NCI-H128 (cell line): ENCODE measurements around the gene RTN4R.

Source experiments
- DNase-seq: peaks from one replicate; lab custom pipeline; 2025; ENCODE audit not compliant: unreplicated experiment; lab: John Stamatoyannopoulos, UW

The RTN4R gene

DNA sequence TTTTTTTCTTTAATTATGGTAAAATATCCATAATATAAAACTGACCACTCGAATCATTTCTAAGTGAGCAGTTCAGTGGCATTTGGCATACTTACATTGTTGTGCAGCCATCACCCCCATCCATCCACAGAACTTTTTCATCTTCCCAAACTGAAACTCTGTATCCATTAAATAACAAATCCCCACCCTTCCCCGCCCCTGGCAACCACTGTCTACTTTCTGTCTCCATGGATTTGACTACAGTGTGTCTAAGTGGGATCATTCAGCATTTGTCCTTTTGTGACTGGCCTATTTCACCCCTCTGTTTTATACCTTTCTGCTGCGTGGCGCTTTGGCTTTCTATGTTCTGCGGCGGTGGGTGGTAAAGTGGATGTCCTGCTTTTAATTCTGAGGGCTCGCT, 49.1 kb downstream of the RTN4R start:
- DNase-seq, result no peak

DNA sequence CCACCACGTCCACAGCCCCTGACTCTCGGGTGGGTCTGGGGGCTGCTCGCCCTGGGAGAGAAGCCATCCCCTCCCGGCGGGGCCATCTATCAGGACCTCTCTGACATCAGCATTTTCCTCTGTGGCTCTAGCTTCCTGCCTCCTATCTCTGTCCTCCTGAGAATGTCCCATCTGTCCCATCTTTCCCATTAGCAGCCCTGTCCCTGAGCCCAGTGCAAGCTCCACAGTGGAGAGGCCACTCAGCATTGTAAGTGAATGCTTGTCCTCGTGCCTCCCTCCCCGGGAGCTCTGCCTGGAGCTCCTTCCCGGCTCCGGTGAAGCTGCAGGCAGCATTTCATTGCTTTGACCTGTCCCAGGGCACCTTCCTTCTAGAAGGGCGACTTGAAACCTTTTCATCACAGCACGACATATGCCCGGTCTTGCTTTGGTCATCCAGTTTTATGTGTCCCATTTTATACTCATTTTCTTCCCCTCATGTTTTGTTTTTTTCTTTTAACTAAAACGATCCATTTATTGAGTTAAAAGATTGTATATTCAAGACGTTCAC, 49.7 kb downstream of the RTN4R start:
- no peak for DNase-seq

DNA sequence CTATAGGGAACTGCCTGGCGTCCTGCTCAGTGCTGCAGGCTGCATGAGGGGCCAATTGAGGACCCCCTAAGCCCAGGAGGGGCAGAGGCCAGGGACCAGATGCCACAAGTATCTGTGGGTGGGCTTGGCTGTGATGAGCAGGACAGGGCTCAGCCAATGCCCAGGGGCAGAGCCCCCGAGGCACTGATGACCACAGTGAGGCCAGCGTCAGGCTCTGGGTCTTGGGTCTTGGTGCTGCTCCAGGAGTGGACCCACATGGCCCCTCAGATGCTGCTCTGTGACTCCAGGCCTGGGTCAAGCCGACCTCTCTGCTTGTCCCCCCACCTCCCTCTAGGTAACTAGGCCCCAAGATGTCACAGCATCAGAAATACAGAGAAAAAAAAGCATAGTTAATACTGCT, 50.6 kb downstream of the RTN4R start:
- no peak for DNase-seq

DNA sequence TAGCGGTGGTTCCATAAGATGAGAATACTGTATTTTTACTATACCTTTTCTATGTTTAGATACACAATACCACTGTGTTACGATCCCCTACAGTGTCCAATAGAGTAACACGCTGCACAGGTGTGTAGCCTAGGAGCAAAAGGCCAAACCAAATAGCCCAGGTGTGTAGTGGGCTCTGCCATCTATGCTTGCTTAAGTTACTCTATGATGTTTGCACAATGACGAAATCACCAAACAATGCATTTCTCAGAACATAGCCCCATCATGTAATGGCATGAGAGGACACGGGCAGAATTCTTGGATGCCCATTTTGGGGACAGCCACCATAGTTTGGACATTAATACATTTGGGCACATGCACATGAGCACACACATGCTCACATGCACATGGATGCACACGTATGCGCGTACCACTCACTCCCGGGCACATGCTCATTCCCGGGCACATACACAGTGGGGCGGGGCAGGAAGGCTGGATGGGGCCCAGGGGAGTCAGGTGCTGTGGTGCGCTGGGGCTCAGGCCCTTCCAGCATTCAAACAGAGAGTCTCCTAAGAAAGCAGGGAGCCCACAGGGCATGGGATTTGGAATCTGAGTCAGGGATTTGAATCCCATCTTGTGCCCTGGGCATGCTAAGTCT, 51.1 kb downstream of the RTN4R start:
- no peak for DNase-seq

DNA sequence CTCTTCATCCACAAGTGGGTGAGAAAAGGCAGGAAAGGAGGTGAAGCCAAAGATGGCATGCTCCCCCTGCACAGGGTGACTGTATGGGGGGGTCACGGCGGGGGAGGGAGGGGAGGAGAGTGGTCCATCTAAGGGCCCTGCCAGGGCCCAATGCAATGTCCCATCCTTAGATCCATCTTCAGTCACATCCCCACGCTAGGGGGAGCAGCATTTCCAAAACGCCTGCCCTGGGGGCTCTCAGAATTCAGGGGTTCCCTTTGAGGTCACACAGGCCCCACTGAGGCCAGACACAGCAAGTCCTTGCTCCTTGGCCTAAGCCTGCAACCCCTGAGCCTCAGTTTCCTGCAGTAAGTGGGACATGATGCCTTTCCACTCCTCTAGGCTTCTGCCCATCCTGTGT, 52.4 kb downstream of the RTN4R start:
- no peak for DNase-seq

DNA sequence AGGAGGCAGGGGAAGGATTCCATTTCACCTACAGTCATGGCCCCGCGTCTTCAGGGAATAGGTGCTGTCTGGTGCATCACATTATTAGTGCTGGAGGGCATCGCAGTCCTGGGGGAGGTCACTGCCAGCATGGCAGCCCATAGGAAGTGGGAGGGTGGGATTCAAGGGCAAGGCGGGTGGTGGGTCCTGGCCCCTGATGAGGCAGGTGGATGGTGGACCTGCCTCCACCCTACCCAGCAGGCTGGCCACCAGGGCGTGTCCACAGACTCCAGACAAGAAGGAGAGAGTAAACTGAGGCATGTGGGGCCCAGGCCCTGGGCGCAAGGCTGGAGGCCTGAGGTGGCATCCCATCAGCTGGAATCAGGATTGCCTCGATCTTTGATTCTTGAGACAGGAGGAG, 53.3 kb downstream of the RTN4R start:
- DNase-seq, result no peak

DNA sequence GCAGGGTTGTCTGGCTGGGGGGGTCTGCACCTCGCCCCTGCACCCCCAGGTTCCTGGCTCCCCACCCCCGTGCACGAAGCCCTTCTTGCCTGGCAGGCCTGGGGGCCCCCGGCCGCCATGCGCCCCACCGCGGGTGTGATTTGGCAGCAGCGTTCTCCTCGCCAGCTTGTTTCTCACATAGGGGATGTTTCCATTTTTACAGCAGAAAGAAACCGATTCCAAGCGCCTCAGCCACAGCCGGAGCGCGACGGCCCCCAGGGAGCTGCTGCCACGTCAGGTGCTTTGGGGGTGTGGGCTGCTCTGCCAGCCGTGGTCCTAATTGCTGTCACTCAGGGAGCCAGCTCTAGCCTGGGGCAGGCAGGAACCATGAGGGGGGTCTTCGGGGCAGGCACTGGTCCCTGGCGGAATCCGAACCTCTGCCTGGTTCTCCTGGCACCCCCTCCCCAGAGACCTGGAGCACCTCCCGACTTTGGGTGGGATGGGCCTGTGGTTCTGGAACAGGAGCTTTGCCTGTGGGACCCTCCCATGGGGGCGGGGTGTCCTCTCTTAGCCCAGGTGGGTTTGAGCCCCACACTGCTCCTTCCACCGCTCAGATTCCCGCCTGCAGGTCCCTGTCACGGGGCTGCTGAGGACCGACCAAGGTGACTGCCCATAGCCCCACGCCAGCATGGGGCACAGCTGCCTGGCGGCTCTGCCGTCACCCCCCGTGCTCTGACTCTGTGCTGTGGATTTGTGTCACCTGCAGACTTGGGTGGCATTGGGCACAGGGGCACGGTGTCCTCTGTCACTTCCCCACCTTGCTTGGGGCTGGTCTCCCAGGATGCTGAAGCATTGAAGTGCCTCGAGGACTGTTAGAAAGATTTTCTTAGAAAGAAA, 54.0 kb downstream of the RTN4R start:
- no peak for DNase-seq

DNA sequence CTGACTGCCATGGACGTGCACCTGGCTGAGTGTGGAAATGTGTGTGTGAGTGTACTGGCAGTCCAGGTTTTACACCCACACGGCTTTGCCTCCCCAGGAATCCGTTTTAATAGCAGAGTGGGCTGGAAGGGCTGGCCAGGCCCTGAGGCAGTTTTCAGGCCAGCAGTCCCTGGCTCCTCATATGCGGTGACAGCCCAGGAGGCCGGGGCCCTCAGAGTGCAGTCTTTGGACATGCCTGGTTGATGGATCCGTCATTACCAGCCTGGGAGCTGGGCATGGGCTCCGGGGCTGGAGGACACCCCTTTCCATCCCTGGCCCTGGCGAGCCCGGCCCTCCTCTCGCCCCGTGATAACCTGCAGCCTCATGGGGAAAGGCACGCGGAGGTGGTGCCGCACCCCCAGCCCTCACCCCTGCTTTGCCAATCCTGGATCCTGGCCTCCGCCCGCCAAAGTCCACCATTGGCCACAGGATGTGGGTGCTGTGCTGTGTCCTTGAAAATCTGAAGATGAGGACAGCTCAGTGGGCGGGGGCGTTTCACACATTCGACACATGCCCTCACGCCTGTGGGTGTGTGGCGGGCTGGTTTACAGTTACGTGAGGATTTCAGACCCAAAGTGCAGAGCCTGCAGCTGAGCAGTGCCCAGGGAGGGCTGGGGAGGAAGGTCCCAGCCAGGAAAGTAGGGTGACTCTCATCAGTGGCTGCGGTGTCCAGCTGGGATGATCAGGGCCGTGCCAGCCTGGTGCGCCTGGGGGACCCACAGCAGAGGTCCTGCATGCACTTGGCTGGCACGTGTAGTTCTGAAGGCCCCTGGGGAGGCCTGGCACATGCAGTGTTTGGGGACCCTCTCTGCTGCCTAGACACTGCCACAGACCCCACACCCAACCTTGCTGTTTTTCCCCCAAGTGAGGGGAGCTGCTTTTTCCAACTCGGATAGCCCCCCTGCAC, 55.1 kb downstream of the RTN4R start:
- DNase-seq, result no peak

DNA sequence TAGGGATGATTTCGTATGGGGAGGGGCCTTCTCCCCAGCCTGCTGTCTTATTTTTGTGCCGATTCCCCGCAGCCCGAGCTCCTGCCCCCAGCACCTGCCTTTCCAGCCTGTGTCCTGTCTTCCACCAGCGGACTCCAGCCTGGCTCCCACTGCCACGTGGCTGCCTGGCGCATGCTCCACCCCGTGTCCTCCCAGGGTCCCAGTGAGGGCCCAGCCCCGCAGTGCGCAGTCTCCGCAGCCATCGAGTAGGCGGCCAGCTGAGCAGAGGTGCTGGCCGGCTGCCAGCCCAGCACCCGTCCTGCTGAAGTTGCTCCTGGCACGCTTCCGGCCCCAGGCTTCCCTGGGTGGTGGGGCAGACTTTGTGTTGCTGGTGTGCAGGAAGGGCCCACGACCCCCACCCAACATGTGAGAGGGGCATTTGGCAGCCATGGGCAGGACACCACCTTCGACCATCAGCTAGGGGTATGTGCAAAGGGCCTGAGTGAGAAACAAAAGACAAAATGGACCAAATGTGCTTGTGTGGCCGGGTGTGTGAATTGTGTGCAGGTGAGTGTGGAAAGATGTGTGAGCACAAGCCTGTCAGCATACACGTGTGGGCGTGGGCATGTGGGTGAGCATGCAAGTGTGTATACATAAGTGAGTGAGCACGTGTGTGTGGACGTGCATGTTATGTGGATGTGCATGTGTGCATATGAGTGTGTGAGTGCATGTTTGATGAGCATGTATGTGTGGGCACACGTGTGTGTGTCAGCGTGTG, 55.9 kb downstream of the RTN4R start:
- no peak for DNase-seq

DNA sequence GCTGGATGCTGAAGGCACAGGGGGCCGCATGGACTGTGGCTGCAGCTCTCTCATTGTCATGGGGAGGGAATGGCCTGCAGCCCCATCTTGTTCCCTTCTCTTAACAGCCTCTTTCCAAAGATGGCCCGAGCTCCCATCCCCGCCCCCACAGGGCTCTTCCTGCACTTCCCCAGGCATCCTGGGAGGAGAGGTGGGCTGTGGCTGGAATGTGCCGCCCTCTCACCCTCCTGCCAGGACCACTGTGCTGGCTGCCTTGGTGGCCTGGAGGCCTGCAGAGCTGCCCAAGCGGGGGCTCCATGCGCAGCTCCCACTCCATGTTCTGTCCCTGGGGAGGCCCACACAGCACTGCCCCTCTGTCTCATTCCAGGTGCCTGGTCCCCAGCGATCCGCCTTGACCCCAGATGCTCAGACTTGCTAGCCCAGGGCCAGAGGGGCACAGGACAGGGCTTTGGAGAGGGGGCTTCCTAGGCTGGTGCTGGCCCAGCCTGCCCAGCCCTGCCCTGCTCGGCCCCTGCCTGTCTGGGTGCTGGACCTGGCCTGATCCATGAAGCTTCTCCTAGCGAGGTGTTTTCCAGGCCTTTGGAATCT, 56.6 kb downstream of the RTN4R start:
- DNase-seq, result no peak

DNA sequence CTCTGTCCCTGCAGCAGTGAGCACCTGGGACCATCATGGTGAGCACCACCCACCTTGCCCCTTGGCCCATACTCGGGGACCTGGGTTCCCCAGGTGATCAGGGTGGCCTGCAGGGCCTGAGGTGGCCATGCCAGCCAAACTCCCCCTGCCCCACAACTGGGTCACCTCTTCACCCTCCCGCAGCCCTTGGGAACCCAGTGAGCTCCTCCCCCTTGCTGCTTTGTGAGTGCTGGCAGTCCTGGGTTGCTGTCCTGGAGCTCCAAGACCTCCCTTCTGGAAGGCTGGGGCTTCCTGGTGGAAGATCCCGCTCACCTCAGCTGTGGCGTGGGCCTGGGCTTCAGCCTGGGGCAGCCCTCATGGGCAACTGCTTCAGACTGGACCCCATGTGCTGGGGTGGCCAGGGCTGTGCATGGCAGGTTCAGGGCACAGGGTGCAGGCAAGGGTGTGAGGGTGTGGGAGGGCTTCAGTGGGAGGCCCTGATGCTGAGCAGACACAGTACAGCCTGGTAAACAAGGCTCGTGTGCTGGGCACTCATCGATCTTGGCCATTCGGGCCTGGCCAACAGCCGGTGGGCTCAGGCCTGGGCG, 57.6 kb downstream of the RTN4R start:
- no peak for DNase-seq

DNA sequence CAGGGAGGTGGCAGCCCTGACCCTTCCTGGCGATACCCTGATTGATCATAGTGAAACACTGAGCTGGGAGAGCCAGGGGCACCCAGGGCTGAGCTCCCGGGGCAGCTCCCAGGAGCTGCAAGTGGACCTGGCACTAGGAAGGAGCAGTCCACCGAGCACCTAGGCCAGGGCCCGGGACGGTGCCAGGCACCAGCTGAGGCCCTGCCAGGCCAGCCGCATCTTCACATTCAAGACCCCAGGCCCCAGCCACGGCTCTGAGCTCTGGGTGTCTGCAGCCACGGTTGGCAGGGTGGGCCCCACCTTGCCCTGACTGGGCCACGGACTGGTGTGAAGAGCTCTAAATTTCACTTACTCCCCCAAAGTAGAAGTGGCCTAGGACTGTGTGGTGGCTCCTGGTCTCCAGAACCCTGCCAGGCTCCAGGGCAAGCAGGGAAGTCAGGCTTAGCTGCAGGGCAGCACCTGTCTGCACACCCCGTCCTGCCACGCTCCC, 58.3 kb downstream of the RTN4R start:
- DNase-seq, result no peak

DNA sequence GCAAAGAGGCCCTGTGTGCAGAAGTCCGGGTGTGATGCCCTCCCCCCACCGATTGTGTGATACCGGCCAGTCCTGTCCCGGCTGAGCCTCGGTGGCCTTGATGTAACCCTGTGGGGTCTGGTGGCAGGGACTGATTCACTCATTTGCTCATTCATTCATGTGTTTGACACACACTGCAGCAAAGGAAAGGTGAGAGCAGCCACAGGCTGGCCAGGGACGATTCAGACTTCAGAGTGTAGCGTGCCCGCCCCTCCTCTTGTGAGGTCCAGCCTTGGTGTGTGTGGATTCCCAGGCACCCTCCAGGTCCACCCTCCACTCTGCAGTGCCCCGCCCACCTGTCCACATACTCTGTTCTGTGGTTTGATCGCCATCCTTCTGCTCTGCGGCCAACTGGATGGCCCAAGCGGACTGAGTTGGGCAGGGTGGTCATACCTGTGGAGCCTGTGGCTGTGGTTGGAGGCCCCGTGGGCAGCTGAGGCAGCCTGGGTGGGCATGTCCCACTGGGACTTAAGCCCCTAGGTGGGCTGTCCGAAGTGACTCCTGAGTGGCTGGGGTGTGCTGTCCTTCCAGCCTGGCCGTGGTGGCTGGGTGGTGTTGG, 59.3 kb downstream of the RTN4R start:
- no peak for DNase-seq

DNA sequence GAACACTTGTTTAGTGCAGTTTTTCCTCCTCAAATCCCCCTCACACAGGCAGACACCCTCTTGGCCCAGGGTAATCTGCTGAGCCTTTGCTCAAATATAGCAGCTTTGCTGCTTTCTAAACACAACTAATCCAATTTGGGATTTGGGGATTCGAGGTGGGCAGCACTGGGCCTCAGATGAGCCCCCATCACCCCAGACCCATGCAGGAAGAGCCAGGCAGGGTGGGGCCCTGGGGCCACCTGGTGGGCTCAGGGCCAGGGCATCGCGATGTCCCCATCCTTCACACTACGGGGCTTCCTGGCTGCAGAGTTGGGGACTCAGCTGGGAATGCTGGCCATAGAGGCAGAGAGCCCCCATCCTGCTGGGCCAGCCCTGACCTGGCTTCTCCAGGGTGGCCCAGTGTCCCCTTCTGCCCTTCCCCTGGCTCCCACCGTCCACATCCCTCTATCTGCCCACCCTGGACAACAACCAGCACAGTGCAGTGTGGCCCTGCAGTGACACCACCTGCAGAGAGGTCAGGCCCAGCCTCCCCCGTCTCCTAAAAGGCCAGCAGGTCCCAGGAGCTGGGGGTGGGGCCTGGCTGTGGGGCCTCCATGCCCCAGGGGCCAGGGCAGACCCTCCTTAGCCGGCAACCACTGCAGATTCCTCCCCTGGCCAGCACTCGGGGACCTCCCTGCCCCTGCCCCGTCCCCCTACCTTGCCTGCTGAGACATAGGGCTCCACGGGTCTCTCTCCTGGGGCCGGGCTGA, 60.7 kb downstream of the RTN4R start:
- no peak for DNase-seq

DNA sequence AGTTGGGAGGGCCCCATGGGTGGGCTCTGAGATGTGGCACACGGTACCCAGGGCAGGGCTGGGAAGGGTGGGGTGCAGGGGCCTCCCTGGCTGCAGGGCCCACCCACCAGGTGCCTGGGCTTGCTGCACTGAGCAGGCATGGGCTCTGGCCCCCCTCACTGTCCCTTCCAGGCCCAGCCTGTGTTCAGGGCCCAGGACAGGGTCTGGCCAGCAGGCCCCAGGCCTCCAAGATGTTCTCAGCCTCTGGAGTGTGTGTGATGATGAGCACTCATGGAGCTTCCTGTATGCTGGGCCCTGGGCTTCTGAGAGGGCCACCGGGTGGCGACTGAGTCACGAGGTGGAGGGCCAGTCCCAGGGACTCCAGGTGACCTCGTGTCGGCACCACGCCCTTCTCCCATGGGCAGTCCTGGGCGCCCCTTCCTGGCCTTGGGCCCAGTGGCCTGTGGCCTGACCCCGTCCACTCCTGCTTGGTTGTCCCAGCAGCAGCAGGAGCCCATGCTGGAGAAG, 61.4 kb downstream of the RTN4R start:
- DNase-seq, result no peak

DNA sequence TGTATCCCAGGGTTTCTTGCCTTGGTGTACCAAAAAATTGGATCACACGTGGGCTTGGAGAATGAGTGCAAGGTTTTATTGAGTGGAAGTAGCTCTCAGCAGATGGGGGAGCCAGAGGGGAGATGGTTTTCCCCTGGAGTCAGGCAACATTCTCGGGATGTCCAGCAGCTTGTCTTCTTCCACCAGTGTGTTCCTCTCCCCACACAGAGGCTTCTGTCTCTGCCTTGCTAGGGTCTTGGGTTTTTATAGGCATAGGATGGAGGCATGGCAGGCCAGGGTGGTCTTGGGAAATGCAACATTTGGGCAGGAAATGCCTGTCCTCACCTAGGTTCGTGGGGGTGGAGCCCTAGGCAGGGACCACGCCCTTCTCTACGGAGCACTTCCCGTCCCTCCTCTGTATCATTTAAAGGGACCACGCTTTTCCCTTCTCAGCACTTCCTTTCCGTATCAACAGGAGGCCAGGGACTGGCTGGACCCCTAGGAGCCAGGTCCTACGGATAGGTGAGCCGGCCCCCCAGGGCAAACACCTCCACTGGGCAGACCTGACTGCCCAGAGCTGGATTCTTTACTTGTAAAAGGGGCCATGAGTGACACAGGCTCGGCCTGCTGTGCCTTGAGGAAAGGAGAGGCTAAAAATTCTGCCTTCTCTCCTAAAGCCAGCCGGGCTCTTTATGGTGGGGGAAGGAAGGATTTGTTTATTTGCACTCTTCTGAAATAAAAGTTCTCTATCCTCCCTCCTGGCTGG, 62.0 kb downstream of the RTN4R start:
- DNase-seq, result no peak

DNA sequence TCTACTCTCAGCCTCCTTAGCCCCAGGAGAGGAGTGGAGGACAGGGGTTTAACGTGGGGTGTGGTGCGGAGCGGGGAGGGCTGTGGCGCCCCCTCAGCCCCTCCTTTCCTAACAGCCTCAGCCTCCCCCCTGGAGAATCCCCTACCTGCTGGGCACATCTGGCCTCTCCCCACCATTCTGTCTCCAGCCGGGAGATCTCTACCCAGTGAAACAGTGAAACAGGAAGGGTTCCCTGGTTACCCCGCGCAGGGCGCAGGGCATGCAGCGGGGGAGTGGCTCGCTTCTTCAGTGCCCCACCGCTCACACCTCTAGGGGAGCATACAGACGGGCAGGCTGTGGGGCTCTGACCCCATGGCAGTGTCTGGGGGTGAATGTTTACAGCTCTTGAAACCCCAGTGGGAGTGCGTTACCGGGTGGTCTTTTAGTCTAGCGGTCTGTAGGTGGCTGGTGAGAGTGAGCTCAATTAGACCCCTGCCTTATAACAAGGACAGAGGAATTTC, 62.6 kb downstream of the RTN4R start:
- DNase-seq, result no peak
